ENCODE measurements around the gene TOR1AIP2.

DNA sequence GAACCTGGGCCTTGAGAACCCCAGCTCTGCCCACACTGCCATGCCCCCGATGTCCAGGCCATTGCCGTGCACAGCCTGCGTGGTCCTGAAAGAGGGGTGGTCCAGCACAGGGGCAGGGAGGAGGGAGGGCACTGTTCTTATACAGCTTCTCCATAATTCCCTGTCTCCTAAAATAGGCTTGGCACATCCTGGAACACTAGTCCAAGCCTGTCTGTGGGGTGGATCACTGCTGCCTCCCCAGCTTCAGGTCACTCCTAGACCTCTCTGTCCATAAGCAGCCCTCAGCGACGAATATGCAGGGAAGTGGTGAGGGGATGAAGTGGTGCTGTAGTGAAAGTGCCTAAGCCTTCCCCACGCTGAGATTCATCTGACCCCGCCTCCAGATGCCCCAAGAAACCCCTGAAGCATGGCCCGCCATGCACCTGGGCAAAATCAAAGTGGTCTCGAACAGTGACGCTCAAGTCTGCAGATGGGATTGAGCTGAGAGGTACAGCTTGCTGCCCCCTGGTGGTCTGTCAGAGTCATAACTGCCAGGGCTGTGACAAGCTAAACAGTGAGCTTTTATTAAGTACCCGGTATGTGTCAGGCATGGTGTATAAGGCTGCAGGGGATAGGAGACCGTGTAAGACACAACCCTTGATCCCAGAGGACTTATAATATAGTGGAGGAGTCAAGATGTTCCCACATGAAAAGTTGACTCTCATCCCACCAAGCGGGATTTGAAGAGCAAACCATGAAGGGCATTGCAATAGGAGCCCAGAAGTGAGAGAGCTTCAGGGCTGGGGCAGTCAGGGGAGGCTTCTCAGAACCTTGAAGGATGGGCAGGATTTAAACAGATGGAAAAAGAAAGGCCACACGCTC is 67.9 kb downstream of the TOR1AIP2 start:
- no peak for TF ChIP-seq ESRRG (CRISPR knock-in tag; IDR thresholded peaks at IDR 0.05)
- TF ChIP-seq, protein P1, sequence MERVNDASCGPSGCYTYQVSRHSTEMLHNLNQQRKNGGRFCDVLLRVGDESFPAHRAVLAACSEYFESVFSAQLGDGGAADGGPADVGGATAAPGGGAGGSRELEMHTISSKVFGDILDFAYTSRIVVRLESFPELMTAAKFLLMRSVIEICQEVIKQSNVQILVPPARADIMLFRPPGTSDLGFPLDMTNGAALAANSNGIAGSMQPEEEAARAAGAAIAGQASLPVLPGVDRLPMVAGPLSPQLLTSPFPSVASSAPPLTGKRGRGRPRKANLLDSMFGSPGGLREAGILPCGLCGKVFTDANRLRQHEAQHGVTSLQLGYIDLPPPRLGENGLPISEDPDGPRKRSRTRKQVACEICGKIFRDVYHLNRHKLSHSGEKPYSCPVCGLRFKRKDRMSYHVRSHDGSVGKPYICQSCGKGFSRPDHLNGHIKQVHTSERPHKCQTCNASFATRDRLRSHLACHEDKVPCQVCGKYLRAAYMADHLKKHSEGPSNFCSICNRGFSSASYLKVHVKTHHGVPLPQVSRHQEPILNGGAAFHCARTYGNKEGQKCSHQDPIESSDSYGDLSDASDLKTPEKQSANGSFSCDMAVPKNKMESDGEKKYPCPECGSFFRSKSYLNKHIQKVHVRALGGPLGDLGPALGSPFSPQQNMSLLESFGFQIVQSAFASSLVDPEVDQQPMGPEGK (CRISPR knock-in tag; IDR thresholded peaks at IDR 0.05; ENCODE audit: borderline replicate concordance): no peak
- TF ChIP-seq, protein P2, sequence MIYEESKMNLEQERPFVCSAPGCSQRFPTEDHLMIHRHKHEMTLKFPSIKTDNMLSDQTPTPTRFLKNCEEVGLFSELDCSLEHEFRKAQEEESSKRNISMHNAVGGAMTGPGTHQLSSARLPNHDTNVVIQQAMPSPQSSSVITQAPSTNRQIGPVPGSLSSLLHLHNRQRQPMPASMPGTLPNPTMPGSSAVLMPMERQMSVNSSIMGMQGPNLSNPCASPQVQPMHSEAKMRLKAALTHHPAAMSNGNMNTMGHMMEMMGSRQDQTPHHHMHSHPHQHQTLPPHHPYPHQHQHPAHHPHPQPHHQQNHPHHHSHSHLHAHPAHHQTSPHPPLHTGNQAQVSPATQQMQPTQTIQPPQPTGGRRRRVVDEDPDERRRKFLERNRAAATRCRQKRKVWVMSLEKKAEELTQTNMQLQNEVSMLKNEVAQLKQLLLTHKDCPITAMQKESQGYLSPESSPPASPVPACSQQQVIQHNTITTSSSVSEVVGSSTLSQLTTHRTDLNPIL (CRISPR knock-in tag; IDR thresholded peaks at IDR 0.05; ENCODE audit: low read depth): no peak
- no peak for TF ChIP-seq TOX (CRISPR knock-in tag; IDR thresholded peaks at IDR 0.05; ENCODE audit: borderline replicate concordance)
- TF ChIP-seq BACH2 (CRISPR knock-in tag; IDR thresholded peaks at IDR 0.05; ENCODE audit: borderline replicate concordance): no peak
- TF ChIP-seq SNAI2 (CRISPR knock-in tag; IDR thresholded peaks at IDR 0.05): no peak
- TF ChIP-seq ZC3H10 (CRISPR knock-in tag; IDR thresholded peaks at IDR 0.05): no peak
- TF ChIP-seq ZFP30 (CRISPR knock-in tag; IDR thresholded peaks at IDR 0.05): no peak
- TF ChIP-seq GLIS3 (CRISPR knock-in tag; IDR thresholded peaks at IDR 0.05): no peak
- no peak for TF ChIP-seq ARNTL (CRISPR knock-in tag; IDR thresholded peaks at IDR 0.05; ENCODE audit: borderline replicate concordance, low read depth)
- TF ChIP-seq PPARA (CRISPR knock-in tag; IDR thresholded peaks at IDR 0.05; ENCODE audit: borderline replicate concordance): no peak

Measured in SK-N-SH treated with all-trans-retinoic acid at 6 μM for 48 hours (cell line).